BJ (cell line): Measurements from ENCODE around the gene TRIM17. TPM values are rescaled to one million over a fixed set of nuclear protein-coding genes. Genes with fewer than 3 reads are reported as not detected.

Experiments used
- CTCF ChIA-PET: fragments of 350-600 bp; formaldehyde crosslinking; extraction: SDS; loops from one replicate; lab custom pipeline; 2021; ENCODE audit warnings: antibody characterized with exemption, inconsistent platforms; lab: Yijun Ruan, JAX
- POLR2A ChIA-PET: fragments of 300-600 bp; sonication (Branson Sonifier 250); formaldehyde crosslinking; extraction: SDS; loops from one replicate; lab custom pipeline; 2021; ENCODE audit warnings: antibody characterized with exemption; lab: Charles Lee
- DNase-seq: peaks from one replicate; pipeline ENCODE4 v3.0.0-alpha.2; 2011; ENCODE audit warnings: low read depth
- H3K27me3 ChIP-seq: 2 replicates; pipeline ENCODE4 v1.6.0; 2011; ENCODE audit warnings: low read length; ENCODE audit not compliant: control insufficient read depth, insufficient read depth
- H3K36me3 ChIP-seq: 2 replicates; pipeline ENCODE4 v1.5.1; 2011; ENCODE audit warnings: low read length; ENCODE audit not compliant: control insufficient read depth, insufficient read depth
- H3K4me3 ChIP-seq: 2 replicates; pipeline ENCODE4 v1.5.1; 2011; ENCODE audit warnings: low read depth, mild to moderate bottlenecking, control low read depth, low read length
- polyA plus RNA-seq: library from polyadenylated mRNA; depleted of rRNA; stranded (reverse); fragments of >200 nt; gene quantifications from 2 replicates; pipeline ENCODE4 v1.2.3, GENCODE V29; 2011
- TF ChIP-seq, protein P1 (sequence below): IDR thresholded peaks from 2 replicates; pipeline ENCODE4 v1.5.1; 2011; ENCODE audit warnings: low read depth, mild to moderate bottlenecking, control low read depth, inconsistent platforms, low read length, moderate library complexity; ENCODE audit not compliant: insufficient read depth

Gene TRIM17
- polyA plus RNA-seq, 1 experiment: 0.55 TPM

DNA sequence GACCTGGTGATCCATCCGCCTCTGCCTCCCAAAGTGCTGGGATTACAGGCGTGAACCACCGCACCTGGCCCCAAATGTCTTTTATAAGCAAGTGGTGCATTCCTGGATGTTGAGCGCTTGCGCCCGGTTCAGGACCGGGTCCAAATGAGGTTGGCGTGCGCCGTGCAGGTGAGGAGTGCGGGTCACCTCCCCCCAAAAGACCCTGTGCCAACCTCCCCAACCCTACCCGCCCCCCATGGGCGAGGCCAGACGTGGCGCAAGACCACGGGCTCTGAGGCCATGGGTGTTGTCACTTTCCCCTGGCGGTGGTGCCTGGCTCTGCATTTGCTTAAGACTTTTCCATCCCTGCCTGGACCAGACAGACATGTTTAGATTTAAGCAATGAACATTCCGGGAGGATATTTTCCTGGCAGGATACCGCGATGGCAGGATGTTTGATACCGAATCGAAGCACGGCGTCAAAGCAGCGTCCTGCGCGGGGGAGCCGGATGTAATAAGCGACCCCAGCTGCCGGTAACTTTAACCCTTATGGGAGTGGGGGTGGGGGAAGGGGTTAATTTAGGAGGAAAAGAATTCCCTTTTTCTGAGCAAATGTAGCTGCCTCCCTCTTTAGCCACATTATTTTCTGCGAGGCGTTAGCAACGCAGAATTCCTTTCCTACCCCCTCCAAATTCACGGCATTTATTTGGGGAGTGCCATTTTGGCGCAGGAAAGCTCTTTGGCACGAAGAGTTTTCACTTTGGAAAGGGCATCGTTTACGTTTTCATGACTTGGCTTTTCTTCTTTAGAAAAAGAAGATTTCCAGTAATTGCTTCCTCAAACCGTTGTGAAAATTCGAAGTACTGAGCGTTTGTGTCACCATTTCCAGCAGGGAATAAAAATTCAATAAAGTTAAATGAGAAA is 42.7 kb upstream of the TRIM17 start:
- ChIA-PET POLR2A (interaction anchor here (0.6 kb wide), 1 partner anchor 1138 kb away, joined by 6 read pairs; no protein-coding TSS in a partner anchor), CTCF (interaction anchor here (0.6 to 2.6 kb wide), 11 partner anchors 10 to 246 kb away, joined by 3 to 8 read pairs (median 3); partner anchors contain the start of gene RNF187)

DNA sequence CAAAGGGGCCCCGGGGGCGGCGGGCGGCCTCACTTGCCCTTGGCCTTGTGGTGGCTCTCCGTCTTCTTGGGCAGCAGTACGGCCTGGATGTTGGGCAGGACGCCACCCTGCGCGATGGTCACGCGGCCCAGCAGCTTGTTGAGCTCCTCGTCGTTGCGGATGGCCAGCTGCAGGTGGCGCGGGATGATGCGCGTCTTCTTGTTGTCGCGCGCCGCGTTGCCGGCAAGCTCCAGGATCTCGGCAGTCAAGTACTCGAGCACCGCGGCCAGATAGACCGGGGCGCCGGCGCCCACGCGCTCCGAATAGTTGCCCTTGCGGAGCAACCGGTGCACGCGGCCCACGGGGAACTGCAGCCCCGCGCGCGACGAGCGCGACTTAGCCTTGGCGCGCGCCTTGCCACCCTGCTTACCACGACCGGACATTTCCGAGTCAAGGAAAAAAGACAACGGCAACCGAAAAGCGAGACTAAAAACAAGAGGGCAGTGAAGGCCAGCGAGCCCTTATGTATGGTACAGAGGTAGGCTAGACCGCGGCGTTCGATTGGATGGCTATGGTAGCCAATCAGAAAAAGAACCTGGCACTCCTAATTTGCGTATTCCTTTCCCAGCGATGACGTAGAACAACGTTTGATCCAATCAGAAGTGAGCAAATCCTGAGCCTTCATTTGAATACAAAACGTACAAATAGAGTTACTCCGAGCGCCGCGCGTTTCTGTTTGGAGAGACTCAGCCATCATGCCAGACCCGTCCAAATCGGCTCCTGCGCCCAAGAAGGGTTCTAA is 40.9 kb upstream of the TRIM17 start:
- DNase-seq: peak; percentile 93
- ChIA-PET POLR2A (interaction anchor here (0.5 to 0.8 kb wide), 4 partner anchors 9 to 483 kb away, joined by 3 to 11 read pairs (median 5); no protein-coding TSS in a partner anchor), CTCF (interaction anchor here (0.7 to 2.6 kb wide), 11 partner anchors 8 to 1680 kb away, joined by 3 to 8 read pairs (median 3); no protein-coding TSS in a partner anchor)
- no peaks in the 10 kb centered on the region for H3K36me3 ChIP-seq
- H3K27me3 ChIP-seq: no peaks in the 10 kb centered on the region; the same call in 1 of the 2 replicates
- H3K4me3 ChIP-seq: peak overlapping the region; percentile 75
- TF ChIP-seq, protein P1, sequence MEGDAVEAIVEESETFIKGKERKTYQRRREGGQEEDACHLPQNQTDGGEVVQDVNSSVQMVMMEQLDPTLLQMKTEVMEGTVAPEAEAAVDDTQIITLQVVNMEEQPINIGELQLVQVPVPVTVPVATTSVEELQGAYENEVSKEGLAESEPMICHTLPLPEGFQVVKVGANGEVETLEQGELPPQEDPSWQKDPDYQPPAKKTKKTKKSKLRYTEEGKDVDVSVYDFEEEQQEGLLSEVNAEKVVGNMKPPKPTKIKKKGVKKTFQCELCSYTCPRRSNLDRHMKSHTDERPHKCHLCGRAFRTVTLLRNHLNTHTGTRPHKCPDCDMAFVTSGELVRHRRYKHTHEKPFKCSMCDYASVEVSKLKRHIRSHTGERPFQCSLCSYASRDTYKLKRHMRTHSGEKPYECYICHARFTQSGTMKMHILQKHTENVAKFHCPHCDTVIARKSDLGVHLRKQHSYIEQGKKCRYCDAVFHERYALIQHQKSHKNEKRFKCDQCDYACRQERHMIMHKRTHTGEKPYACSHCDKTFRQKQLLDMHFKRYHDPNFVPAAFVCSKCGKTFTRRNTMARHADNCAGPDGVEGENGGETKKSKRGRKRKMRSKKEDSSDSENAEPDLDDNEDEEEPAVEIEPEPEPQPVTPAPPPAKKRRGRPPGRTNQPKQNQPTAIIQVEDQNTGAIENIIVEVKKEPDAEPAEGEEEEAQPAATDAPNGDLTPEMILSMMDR: peak; percentile 51

More for the DNA sequence above, 42.7 kb upstream of the TRIM17 start:
- Histone ChIP-seq H3K27me3 (no peaks in the 10 kb centered on the region; the same call in 1 of the 2 replicates), H3K4me3 (peak overlapping the region; percentile 75), H3K36me3 (no peaks in the 10 kb centered on the region)
- TF ChIP-seq, protein P1: peak; percentile 92
- peak; percentile 14 for DNase-seq

DNA sequence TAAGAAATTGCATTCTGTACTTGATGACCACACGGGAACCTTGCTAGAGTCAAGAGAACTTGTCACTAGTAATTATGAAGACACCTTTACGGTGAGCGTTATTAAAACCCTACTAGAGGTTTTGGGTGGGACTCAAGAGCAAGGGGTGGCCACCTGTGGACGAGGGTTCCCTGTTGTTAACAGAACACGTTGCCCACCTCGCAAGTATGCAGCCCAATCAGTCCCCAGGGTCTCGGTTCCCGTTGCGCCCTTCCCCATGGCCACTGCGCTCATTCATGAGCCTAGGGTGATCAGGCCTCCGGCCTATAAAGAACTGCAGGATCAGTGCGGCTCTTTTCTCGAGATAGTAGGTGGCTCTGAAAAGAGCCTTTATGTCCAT is 40.3 kb upstream of the TRIM17 start:
- Histone ChIP-seq H3K4me3 (peak overlapping the region; percentile 75), H3K36me3 (no peaks in the 10 kb centered on the region), H3K27me3 (no peaks in the 10 kb centered on the region; the same call in 1 of the 2 replicates)
- TF ChIP-seq, protein P1: no peak
- CTCF ChIA-PET: interaction anchor here (0.7 to 1.7 kb wide), 6 partner anchors 14 to 196 kb away, joined by 3 to 5 read pairs (median 4); no protein-coding TSS in a partner anchor
- no peak for DNase-seq
- POLR2A ChIA-PET: interaction anchor here (0.5 to 0.8 kb wide), 4 partner anchors 8 to 482 kb away, joined by 3 to 11 read pairs (median 5); no protein-coding TSS in a partner anchor

DNA sequence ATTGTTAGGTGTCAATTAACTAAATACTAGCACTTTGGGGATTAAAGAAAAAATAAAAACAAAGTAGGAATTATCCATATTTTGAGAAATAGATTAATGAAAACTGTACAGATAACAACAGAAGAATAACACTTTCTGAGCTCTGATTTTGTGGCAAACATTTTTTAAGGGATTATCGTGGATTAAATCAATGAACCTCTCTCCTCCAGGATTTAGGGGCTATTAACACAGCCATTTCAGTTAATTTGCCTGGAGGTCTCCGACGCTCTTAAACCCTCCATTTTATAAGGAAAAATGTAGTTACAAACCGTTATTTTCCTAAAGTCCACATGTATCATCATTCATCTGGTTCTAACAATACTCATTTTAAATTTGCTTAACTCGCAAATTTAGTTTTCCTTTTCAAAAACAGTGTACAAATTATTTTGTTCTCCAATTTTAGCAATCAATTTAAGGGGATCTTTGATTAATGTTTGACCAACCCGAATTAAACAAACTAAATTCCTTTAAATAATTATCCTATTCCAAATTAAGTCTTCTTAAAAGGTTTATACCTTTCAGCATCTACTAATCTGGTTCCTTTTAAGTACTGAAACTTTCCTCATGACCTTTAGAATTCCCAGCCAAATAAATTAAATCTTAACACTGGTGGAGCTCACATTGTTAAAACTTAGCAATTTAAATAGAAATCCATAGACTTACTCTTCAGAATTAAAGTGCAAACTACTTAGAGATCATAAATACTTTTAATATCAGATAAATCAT is 39.8 kb upstream of the TRIM17 start:
- Histone ChIP-seq H3K36me3 (no peaks in the 10 kb centered on the region), H3K27me3 (no peaks in the 10 kb centered on the region), H3K4me3 (peak overlapping the region; percentile 75)
- TF ChIP-seq, protein P1: no peak
- ChIA-PET CTCF (interaction anchor here (0.9 to 1.7 kb wide), 6 partner anchors 13 to 196 kb away, joined by 3 to 7 read pairs (median 4); no protein-coding TSS in a partner anchor), POLR2A (no interaction called here)
- no peak for DNase-seq
